MM.1S (cell line): Measurements from ENCODE around the gene EXOC8.
"Not testable (repeated sequence)": the region's sequence is repeated elsewhere in the genome, so short reads cannot be mapped to it uniquely, and the experiment has no call there.

Experiments used
- DNase-seq: peaks from one replicate; pipeline ENCODE4 v3.0.0-alpha.2; 2015
- H2AFZ ChIP-seq: fragments of 300-600 bp; sonication (generic); 2 replicates; pipeline ENCODE4 v1.6.0; 2016; ENCODE audit warnings: antibody characterized with exemption, low read length
- H3F3A ChIP-seq: fragments of 300-600 bp; sonication (generic); 2 replicates; pipeline ENCODE4 v1.6.1; 2016; ENCODE audit warnings: mild to moderate bottlenecking, antibody characterized with exemption, low read length, moderate library complexity, mixed read lengths; ENCODE audit not compliant: insufficient read depth
- H3K27ac ChIP-seq: fragments of 300-600 bp; sonication (generic); 2 replicates; pipeline ENCODE4 v1.5.1; 2016; ENCODE audit warnings: mild to moderate bottlenecking, low read length
- H3K27me3 ChIP-seq: fragments of 300-600 bp; sonication (generic); replicated peaks from 2 replicates; pipeline ENCODE4 v1.6.0; 2016; ENCODE audit warnings: low read length; ENCODE audit not compliant: insufficient read depth
- H3K36me3 ChIP-seq: fragments of 300-600 bp; sonication (generic); replicated peaks from 2 replicates; pipeline ENCODE4 v1.6.1; 2016; ENCODE audit warnings: mild to moderate bottlenecking, low read length, mixed read lengths; ENCODE audit not compliant: insufficient read depth
- H3K4me1 ChIP-seq: fragments of 300-600 bp; sonication (generic); 2 replicates; pipeline ENCODE4 v1.6.1; 2016; ENCODE audit warnings: low read length, mixed read lengths
- H3K4me2 ChIP-seq: fragments of 300-600 bp; sonication (generic); 2 replicates; pipeline ENCODE4 v1.6.0; 2016; ENCODE audit warnings: low read depth, low read length
- H3K4me3 ChIP-seq: fragments of 300-600 bp; sonication (generic); 2 replicates; pipeline ENCODE4 v1.5.1; 2016; ENCODE audit warnings: low read length, mixed read lengths
- H3K79me2 ChIP-seq: fragments of 300-600 bp; sonication (generic); 2 replicates; pipeline ENCODE4 v1.6.1; 2016; ENCODE audit warnings: mixed run types, low read length, mixed read lengths
- H3K9ac ChIP-seq: fragments of 300-600 bp; sonication (generic); 2 replicates; pipeline ENCODE4 v1.6.1; 2016; ENCODE audit warnings: low read length, mixed read lengths
- H3K9me2 ChIP-seq: fragments of 300-600 bp; sonication (generic); replicated peaks from 2 replicates; pipeline ENCODE4 v1.6.1; 2016; ENCODE audit warnings: mild to moderate bottlenecking, low read length, mixed read lengths; ENCODE audit not compliant: insufficient read depth
- H3K9me3 ChIP-seq: fragments of 300-600 bp; sonication (generic); replicated peaks from 2 replicates; pipeline ENCODE4 v1.6.1; 2016; ENCODE audit warnings: mild to moderate bottlenecking, low read length, mixed read lengths; ENCODE audit not compliant: insufficient read depth
- H4K20me1 ChIP-seq: fragments of 300-600 bp; sonication (generic); 2 replicates; pipeline ENCODE4 v1.6.1; 2016; ENCODE audit warnings: mild to moderate bottlenecking, low read length, moderate library complexity, mixed read lengths; ENCODE audit not compliant: insufficient read depth
- EZH2 ChIP-seq: fragments of 300-600 bp; sonication (generic); optimal IDR thresholded peaks from 2 replicates; pipeline ENCODE3; 2017; ENCODE audit warnings: low read depth, mild to moderate bottlenecking, antibody characterized with exemption, low read length, mixed read lengths
- EZH2phosphoT487 ChIP-seq: fragments of 300-600 bp; sonication (generic); IDR thresholded peaks from 2 replicates; pipeline ENCODE4 v1.6.1; 2018; ENCODE audit warnings: antibody characterized with exemption, low read length
- TF ChIP-seq, protein P1 (sequence below): fragments of 300-600 bp; sonication (generic); IDR thresholded peaks from 2 replicates; pipeline ENCODE4 v1.5.1; 2016; ENCODE audit warnings: antibody characterized with exemption, low read length, mixed read lengths

EXOC8 gene

DNA sequence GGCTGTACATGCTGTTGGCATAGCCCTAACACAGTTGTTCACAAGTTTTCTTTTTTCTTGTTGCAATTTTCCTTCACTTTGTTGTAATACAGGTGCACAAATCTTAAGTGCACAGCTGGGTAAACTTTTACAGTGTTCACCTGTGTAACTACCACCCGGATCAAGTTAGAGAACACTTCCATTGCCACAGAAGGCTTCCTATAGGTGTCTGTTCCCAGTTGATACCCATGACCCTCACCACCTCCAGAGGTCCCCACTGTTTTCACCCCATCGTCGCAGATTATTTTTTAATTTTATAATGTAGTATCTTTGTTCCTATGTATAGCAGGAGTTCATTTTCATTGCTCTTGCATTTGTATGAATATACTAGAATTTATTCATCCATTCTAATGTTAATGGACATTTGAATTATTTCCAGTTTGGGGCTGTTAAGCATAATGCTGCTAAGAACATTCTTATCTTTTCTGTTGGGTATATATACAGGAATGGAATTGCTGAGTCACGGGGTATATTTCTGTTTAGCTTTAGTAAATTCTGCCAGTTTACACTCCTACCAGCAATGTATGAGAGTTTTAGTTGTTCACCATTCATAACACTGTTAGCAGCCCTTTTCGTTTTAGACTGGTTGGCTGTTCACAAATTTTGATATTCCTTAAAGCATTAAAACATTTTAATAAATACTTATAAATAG lies 16.8 kb upstream of the EXOC8 start:
- no peaks in the 10 kb centered on the region for H3F3A ChIP-seq
- TF ChIP-seq, protein P1, sequence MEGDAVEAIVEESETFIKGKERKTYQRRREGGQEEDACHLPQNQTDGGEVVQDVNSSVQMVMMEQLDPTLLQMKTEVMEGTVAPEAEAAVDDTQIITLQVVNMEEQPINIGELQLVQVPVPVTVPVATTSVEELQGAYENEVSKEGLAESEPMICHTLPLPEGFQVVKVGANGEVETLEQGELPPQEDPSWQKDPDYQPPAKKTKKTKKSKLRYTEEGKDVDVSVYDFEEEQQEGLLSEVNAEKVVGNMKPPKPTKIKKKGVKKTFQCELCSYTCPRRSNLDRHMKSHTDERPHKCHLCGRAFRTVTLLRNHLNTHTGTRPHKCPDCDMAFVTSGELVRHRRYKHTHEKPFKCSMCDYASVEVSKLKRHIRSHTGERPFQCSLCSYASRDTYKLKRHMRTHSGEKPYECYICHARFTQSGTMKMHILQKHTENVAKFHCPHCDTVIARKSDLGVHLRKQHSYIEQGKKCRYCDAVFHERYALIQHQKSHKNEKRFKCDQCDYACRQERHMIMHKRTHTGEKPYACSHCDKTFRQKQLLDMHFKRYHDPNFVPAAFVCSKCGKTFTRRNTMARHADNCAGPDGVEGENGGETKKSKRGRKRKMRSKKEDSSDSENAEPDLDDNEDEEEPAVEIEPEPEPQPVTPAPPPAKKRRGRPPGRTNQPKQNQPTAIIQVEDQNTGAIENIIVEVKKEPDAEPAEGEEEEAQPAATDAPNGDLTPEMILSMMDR = no peak
- TF ChIP-seq EZH2phosphoT487 (no peak), EZH2 (no peak)
- H3K79me2 ChIP-seq = no peaks in the 10 kb centered on the region
- H3K27me3 ChIP-seq = no peaks in the 10 kb centered on the region
- no peaks in the 10 kb centered on the region for H3K9me2 ChIP-seq
- no peak overlapping the region for H3K4me2 ChIP-seq
- no peaks in the 10 kb centered on the region for H4K20me1 ChIP-seq
- H3K36me3 ChIP-seq = no peaks in the 10 kb centered on the region; the same call in 1 of the 2 replicates
- no peak overlapping the region for H3K4me3 ChIP-seq
- no peak overlapping the region for H2AFZ ChIP-seq
- H3K27ac ChIP-seq = no peak overlapping the region
- H3K9me3 ChIP-seq = no peaks in the 10 kb centered on the region
- H3K9ac ChIP-seq = no peak overlapping the region
- no peaks in the 10 kb centered on the region for H3K4me1 ChIP-seq
- no peak for DNase-seq

GRCh38 chr1:231353086-231353485 lies 15.4 kb upstream of the EXOC8 start:
- Histone ChIP-seq H3K9me3 (no peaks in the 10 kb centered on the region), H3K4me3 (no peak overlapping the region), H3K9ac (no peak overlapping the region), H3K27ac (no peak overlapping the region), H3K4me2 (no peak overlapping the region), H2AFZ (no peak overlapping the region), H3K27me3 (no peaks in the 10 kb centered on the region), H3F3A (no peaks in the 10 kb centered on the region), H3K79me2 (no peaks in the 10 kb centered on the region), H3K36me3 (no peaks in the 10 kb centered on the region; the same call in 1 of the 2 replicates), H3K4me1 (no peaks in the 10 kb centered on the region), H4K20me1 (no peaks in the 10 kb centered on the region), H3K9me2 (no peaks in the 10 kb centered on the region)
- TF ChIP-seq, protein P1 = no peak
- TF ChIP-seq EZH2phosphoT487 (no peak), EZH2 (no peak)
- DNase-seq = no peak

GRCh38 chr1:231351816-231352215 lies 14.2 kb upstream of the EXOC8 start:
- no peak overlapping the region for H3K27ac ChIP-seq
- H3K9me3 ChIP-seq = no peaks in the 10 kb centered on the region
- no peak for DNase-seq
- H3K4me3 ChIP-seq = no peak overlapping the region
- H3K4me1 ChIP-seq = no peaks in the 10 kb centered on the region
- no peaks in the 10 kb centered on the region for H3K79me2 ChIP-seq
- H3K9ac ChIP-seq = no peak overlapping the region
- no peaks in the 10 kb centered on the region for H3F3A ChIP-seq
- no peaks in the 10 kb centered on the region for H3K27me3 ChIP-seq
- H3K36me3 ChIP-seq = no peaks in the 10 kb centered on the region; the same call in 1 of the 2 replicates
- H3K4me2 ChIP-seq = no peak overlapping the region
- no peaks in the 10 kb centered on the region for H4K20me1 ChIP-seq
- TF ChIP-seq, protein P1 = no peak
- TF ChIP-seq EZH2phosphoT487 = no peak
- no peak for TF ChIP-seq EZH2
- H2AFZ ChIP-seq = no peak overlapping the region
- no peaks in the 10 kb centered on the region for H3K9me2 ChIP-seq

GRCh38 chr1:231348856-231349255 lies 11.2 kb upstream of the EXOC8 start:
- not testable (repeated sequence) for H4K20me1 ChIP-seq, H3K36me3 ChIP-seq, H3K9me3 ChIP-seq

More at GRCh38 chr1:231348856-231349255, 11.2 kb upstream of the EXOC8 start:
- not testable (repeated sequence) for DNase-seq, H3K4me1 ChIP-seq, H3K4me3 ChIP-seq, H3K79me2 ChIP-seq, H3K27ac ChIP-seq, H3K9ac ChIP-seq, H3F3A ChIP-seq, H3K27me3 ChIP-seq, H3K4me2 ChIP-seq, H2AFZ ChIP-seq, H3K9me2 ChIP-seq
